HK-2 (cell line): ENCODE measurements around the gene MUC4.
"Not testable (repeated sequence)": the region's sequence is repeated elsewhere in the genome, so short reads cannot be mapped to it uniquely, and the experiment has no call there.

Experiments
- DNase-seq: peaks from one replicate; pipeline ENCODE4 v3.0.0-alpha.2; 2018; ENCODE audit not compliant: unreplicated experiment

MUC4 gene

GRCh38 chr3:195838714-195839113 lies 27.0 kb upstream of the MUC4 start:
- DNase-seq = no peak

DNA sequence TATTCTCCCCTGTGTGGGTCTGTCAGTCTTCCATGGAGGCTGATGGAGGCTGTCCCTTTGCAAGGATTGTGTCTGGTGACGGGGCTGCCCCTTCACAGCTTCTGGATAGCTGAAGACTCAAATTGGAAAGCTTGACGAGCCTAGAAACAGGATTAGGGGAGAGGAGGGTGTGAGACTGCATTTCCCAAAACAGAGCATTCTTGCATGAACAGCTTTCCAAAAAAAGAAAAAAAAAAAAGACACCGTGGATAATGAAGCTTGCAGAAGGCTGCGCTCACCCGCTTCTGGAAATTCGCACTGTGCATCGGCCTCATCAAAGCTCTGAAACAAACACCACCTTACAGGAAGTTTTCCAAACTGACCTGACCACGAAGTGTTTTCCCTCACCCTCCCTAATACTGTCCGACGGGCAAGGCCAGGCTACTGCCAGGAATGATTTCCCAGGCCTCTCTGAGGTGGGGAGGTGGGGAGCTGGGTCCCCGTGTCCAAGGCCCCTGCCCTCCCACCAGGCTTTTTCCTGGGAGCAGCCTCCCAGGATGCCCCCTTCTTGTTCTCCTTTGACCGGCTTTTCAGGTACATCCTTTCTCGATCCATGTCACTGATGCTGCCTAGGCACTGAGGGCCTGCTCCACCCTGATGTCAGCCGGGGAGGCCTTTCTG lies 24.9 kb upstream of the MUC4 start:
- DNase-seq = no peak

GRCh38 chr3:195835791-195836190 lies 24.1 kb upstream of the MUC4 start:
- no peak for DNase-seq

- no peak for DNase-seq
Measured at GRCh38 chr3:195834675-195835583, 23.2 kb upstream of the MUC4 start.

DNA sequence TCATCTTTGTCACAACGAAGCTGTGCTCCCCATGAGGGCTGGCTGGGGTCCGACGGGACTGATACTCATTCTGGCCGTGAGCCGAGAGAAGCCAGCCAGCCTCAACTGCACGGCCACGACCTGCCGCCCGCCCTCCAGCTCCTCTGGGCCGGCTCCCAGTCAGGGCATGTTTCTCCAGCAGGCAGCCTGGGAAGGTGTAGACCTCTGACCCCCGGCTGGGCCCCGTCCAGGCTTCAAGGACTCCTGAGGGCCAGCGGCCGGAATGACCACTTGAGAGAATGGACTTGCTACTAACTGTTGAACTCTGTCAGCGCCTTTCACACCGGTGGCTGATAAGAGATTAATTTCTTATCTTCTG lies 18.1 kb upstream of the MUC4 start:
- no peak for DNase-seq

DNA sequence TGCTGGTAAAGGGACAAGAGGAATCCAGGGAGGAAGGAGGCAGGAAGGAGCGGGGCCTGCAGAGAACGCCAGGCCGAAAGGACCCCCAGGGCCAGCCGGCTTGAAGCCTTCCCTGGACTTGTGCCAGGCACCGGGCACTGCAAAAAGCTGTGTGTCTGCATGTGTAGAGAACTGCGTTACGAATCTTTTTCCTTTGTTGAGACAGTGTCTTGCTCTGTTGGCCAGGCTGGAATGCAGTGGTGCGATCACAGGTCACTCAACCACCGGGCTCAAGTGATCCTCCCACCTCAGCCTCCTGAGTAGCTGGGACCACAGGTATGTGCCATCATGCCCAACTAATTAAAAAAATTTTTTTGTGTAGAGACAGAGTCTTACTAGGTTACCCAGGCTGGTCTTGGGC lies 17.0 kb upstream of the MUC4 start:
- DNase-seq = no peak

DNA sequence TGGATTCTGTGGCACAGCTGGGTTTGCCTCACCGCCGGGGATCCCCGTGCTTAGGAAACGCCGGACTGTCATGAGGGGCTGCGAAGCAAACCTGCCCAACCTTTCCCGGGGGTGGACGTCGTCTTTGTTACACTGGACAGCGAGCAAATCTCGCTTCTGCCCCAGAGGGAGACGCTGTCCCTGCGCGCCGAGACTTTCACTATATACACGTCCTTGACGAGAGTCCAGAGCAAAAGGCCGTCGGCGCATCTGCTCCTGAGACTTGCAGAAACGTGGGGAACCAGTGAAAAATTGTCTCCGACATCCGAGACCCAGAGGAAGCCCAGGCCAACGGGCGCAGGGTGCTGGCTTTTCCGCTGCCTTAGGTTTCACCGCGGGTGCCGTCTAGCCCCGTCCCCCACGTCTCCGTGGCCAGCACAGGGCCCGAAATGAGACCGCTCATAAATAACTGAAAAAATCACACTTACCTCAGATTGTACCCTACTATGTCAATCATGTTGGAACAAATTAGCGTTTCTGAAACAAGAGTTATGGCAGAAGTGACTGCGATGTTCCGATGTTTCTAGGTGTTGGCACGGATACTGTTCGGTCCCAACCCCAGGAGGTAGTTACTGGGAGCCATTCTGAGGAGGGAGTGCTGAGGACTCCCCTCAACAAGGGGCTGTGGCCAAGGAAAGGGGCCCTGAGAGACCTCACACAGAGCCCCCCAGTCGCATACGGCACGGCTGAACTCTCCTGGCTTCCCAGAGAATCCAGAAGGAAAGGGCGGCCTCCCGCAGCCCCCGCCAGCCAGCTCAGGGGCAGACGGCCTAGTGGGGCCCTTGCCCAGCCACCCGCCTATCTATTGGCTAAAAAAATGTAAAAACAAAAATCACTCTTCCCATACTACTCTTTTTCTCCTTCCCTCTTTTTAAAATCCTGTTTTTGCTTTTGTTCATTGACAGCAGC lies 14.4 kb upstream of the MUC4 start:
- no peak for DNase-seq

DNA sequence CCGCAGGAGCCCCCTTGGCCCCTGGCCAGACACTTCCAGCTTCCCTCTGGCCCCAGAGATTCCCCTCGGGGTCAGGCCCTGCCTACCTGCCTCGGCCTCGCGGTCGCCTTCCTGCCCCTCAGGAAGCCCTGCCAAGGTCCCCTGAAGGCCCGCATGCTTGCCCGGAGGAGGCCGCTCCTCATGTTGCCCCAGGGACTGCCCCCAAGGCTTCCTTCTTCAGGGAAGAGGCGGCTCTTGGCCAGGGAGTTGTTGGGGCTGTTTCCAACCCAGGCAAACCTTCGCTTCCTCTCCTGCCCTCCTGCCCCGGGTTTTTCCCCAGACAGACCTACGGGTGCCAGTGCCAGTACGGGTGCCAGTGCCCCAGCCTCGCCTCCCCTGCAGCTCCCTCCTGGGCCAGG lies 13.5 kb upstream of the MUC4 start:
- DNase-seq = no peak

DNA sequence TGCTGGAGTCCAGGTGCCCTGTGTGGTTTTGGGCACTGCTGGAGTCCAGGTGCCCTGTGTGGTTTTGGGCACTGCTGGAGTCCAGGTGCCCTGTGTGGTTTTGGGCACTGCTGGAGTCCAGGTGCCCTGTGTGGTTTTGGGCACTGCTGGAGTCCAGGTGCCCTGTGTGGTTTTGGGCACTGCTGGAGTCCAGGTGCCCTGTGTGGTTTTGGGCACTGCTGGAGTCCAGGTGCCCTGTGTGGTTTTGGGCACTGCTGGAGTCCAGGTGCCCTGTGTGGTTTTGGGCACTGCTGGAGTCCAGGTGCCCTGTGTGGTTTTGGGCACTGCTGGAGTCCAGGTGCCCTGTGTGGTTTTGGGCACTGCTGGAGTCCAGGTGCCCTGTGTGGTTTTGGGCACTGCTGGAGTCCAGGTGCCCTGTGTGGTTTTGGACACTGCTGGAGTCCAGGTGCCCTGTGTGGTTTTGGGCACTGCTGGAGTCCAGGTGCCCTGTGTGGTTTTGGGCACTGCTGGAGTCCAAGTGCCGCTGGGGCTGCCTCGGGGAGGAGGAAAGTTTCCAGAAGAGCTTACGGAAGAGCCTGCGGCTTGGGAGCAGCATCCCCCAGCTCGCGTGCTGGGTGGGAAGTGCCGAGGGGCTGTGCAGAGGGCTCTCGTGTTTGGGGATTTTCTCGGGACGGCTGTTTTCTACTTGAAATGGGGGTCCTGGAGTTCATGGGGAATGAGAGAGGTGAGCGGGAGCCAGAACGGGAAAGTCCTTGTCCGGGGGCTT lies 12.9 kb upstream of the MUC4 start:
- DNase-seq = not testable (repeated sequence)

DNA sequence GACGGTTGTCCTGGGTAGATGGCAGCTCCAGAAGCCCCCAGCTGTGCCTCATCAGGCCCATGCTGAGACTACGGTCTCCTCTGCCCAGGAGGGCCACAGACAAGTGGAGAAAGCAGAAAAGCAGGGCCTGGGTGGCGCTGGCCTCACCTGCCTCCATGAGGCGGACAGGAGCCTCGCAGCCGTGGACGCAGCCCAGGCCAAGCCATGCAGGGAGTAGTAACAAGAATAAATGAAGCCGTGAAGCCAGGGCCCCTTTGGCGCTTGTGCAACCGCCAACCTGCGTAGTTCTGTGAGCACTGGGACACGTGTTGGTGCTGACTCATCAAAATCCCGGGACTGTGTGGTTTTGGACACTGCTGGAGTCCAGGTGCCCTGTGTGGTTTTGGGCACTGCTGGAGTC lies 12.3 kb upstream of the MUC4 start:
- peak; percentile 66 for DNase-seq

- DNase-seq = no peak
Measured at GRCh38 chr3:195823280-195823679, 11.6 kb upstream of the MUC4 start.

DNA sequence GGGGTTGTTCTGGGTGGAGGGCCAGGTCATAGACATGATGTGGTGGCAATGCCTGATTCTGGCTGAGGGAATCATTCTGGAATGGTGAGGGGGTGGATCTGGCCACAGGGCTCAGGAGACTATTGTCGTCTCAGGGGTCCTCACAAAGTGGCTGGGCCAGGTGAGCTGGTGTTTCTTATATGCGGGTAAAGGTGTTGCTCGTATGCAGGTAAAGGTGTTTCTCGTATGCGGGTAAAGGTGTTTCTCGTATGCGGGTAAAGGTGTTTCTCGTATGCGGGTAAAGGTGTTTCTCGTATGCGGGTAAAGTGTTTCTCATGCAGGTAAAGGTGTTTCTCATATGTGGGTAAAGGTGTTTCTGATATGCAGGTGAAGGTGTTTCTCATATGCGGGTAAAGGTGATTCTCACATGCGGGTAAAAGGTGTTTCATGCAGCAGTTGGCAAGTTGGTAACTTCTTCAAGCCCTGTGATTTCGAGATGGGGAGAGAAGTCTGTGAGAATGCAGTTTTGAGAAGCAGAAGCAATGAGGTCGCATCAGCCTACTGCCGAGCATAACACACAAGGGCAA lies 10.5 kb upstream of the MUC4 start:
- no peak for DNase-seq

DNA sequence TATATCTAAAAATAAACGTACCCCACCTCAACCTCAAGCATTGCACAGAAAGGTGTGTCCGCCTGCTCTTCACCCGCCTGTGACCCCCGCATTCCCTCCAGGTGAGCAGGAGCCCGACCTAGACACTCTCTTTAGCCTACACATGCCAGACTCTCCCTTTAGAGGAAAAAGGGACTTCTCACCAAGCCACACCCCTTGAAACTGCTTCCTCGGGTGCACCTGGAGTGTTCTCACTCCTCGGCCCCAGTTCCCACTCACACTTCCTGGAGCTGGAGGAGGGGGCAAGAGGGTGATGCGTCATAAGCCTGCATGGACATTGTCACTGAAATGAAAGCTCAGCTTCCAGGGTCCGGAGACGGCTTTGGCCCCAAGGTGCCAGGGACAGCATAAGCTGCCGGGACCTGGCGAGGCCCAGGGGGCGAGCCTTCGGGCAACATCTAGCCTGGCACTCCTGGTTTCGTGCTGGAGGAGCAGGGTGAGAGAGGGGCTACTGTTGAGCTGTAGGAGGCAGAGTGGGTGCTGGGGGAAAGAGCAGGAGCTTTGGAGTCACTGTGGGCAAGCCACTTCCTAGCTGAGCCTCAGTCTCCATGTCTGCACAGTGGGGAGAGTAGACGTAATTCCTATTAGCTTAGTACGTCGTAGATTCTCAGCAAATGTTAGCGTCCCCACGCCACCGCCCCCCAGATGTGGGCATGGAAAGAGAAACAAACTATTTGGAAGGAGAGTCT lies 9.8 kb upstream of the MUC4 start:
- DNase-seq = no peak

- DNase-seq = no peak
Measured at GRCh38 chr3:195820901-195821300, 9.2 kb upstream of the MUC4 start.

DNA sequence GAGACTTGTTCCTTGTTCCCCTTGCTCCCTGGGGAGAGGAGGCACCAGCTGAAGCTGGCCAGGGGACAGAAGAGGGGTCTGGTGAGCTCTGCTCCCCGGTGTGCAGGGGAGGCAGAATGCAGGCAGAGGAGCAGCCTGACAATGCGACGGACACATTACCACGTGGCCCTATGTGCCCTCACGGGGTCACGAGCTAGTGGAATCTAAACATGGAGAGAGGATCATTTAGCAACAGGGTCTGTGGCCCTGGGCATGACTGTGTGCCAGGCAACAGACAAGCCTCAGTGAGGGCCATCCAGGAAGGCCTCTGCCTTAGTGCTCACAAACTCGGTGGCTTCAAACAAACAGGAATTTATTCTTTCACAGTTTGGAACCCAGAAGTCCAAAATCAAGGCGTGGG lies 8.5 kb upstream of the MUC4 start:
- DNase-seq = no peak

GRCh38 chr3:195818301-195818700 lies 6.6 kb upstream of the MUC4 start:
- DNase-seq = no peak

DNA sequence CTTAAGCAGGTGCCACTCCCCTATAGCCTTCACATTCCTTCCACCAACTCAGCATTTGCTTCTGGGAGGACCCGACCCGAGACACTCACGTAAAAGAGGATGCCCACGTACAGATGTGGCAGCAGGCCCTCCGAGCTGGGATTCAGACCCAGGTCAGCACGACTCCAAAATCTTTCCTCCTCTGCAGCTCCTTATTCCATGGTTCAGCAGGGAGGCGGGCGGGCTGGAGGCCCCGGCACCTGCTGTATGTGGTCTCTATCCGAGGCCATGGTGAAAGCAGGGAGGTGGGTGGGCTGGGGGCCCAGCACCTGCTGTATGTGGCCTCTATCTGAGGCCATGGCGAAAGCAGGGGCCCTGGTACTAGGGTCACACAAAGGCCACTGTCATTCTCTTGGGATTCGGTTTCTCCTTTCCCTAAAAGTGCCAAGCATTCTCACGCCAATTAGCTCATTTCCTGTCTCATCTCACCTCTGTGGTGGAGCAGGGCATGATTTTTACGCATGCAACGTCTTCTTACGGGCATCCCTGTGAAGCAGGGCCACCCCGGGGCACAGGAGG lies 5.9 kb upstream of the MUC4 start:
- no peak for DNase-seq

DNA sequence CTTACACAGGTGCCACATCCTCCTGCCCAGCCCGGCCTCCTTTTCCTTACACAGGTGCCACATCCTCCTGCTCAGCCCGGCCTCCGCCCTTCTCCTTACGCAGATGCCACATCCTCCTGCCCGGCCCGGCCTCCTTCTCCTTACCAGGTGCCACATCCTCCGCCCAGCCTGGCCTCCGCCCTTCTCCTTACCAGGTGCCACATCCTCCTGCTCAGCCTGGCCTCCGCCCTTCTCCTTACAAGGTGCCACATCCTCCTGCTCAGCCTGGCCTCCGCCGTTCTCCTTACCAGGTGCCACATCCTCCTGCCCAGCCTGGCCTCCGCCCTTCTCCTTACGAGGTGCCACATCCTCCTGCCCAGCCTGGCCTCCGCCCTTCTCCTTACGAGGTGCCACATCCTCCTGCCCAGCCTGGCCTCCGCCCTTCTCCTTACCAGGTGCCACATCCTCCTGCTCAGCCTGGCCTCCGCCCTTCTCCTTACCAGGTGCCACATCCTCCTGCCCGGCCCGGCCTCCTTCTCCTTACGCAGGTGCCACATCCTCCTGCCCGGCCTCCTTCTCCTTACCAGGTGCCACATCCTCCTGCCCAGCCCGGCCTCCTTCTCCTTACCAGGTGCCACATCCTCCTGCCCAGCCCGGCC lies 4.7 kb upstream of the MUC4 start:
- DNase-seq = not testable (repeated sequence)

- peak; percentile 78 for DNase-seq
Measured at GRCh38 chr3:195815169-195815771, 3.5 kb upstream of the MUC4 start.
